NCI-H82 treated with DMSO at 0.1 percent for 48 hours (cell line): ENCODE results near the gene KIF22.

ENCODE experiments used
- DNase-seq: peaks from one replicate; lab custom pipeline; 2025; ENCODE audit not compliant: unreplicated experiment; lab: John Stamatoyannopoulos, UW

The KIF22 gene

DNA sequence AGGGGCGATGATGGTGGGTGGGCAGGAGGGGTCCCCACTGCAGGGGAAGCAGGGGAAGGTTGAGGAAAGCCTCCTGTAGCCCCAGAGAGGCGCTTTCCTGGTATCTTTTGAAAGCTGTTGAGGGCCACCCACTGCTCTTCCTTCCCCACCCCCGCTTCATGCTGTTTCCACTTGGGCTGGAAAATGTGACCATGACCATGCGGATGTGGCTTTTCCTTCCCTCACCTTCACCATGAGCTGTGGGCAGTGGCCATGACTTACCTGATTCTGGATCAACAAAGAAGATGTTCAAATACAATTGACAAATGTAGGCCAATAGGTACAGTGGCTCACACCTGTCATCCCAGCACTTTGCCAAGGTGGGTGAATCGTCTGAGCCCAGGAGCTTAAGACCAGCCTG lies 43.5 kb downstream of the KIF22 start:
- DNase-seq, result no peak

DNA sequence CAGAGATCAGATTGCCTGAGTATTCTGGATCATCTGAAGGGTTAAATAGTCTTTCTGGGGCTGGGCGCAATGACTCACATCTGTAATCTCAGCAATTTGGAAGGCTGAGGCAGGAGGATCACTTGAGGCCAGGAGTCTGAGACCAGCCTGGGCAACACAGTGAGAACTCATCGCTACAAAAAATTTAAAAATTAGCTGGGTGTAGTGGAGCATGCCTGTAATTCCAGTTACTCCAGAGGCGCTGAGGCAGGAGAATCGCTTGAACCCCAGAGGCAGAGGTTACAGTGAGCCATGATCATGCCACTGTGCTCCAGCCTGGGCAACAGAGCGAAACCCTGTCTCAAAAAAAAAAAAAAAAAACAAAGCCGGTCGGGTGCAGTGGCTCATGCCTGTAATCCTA lies 45.4 kb downstream of the KIF22 start:
- DNase-seq, result no peak

DNA sequence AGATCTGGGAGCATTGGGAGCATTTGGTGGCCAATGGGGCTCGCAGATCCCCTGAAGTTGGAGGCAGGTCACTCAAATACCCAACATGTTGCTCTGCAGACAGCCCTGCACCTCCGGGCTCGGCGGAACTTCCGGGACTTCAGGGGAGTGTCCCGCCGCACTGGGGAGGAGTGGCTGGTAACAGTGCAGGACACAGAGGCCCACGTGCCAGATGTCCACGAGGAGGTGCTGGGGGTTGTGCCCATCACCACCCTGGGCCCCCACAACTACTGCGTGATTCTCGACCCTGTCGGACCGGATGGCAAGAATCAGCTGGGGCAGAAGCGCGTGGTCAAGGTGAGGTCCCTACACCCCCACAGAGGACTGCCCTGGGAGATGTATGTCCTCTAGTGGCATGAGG lies 46.1 kb downstream of the KIF22 start:
- DNase-seq, result no peak

DNA sequence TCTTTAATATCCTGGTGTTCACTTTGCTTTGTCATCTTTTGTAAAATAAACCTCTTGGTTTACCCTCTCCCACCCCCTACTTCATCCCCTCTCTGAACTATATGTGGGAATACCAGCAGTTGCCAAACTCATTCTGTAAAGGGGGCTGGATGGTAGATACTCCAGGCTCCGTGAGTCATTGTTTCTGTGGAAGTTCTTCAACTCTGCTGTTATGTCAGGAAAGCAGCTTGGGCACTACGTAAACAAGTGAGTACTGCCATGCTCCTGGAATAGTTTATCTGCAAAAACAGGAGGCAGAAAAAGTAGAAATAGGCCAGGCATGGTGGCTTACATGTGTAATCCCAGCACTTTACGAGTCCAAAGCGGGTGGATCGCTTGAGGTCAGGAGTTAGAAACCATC lies 47.3 kb downstream of the KIF22 start:
- DNase-seq, result no peak

- DNase-seq, result no peak
Observed at GRCh38 chr16:29839822-29840221, 49.3 kb downstream of the KIF22 start.

DNA sequence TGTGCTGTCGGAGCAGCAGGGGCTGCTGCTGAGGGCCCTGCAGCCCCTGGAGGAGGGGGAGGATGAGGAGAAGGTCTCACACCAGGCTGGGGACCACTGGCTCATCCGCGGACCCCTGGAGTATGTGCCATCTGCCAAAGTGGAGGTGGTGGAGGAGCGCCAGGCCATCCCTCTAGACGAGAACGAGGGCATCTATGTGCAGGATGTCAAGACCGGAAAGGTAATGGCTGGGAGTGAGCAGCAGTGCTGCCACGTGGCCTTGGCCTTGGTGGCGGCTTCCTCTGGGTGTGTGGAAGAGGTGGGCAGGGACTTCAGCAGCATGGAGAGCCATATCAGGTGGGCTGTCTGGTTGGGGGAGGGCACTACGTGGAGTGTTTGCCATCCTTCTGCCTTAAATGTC lies 49.7 kb downstream of the KIF22 start:
- no peak for DNase-seq

DNA sequence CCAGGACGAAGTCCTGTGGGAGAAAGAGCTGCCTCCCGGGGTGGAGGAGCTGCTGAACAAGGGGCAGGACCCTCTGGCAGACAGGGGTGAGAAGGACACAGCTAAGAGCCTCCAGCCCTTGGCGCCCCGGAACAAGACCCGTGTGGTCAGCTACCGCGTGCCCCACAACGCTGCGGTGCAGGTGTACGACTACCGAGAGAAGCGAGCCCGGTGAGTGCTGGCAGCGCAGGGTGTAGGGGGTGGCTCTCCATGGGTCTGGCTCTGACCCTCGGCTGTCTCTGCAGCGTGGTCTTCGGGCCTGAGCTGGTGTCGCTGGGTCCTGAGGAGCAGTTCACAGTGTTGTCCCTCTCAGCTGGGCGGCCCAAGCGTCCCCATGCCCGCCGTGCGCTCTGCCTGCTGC lies 51.1 kb downstream of the KIF22 start:
- DNase-seq, result no peak

DNA sequence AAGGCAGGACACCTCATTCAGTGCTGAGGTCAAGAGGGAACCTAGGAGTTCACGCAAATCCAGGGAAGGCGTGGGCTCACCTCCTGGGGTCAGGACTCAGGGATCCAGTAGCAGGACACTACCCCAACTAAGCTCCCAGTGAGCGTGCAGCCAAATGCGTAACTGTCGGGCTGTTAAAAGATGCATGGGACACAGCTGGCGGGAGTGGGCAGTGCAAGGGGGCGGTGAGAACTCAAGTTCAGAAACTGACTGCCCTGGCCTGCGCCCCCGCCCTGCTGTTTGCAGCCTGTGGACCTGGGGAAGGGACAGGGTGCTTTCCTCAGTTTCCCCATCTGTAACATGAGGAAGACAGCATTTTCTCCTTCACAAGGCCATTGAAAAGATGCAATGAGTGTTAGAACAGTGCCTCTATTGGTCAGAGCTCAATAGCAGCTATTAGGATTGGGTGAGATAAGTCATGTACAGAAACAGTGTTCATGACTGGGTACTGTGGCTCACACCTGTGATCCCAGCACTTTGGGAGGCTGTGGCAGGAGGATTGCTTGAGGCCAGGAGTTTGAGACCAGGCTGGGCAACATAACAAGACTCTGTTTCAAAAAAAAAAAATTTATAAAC lies 52.3 kb downstream of the KIF22 start:
- DNase-seq, result no peak

- no peak for DNase-seq
Observed at GRCh38 chr16:29843931-29844330, 53.4 kb downstream of the KIF22 start.

- DNase-seq, result no peak
Observed at GRCh38 chr16:29844575-29845331, 54.2 kb downstream of the KIF22 start.

DNA sequence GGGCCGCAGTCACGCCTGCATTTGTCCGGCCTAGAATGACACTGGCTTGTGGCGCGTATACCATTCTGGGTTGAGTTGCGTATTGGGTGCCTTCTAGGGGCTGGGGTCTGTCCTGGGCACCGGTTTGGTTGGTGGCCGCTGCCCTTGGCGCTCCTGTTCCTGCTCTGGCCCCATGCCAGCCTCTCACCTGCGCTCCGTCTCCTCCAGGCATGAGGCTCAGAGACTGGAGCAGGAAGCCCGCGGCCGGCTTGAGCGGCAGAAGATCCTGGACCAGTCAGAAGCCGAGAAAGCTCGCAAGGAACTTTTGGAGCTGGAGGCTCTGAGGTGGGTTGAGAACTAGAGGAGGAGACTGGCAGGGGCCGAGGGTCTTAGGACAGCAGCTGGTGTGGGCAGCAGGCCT lies 55.1 kb downstream of the KIF22 start:
- DNase-seq, result no peak

- DNase-seq, result no peak
Observed at GRCh38 chr16:29848420-29849297, 58.1 kb downstream of the KIF22 start.

- no peak for DNase-seq
Observed at GRCh38 chr16:29849505-29849904, 59.0 kb downstream of the KIF22 start.

DNA sequence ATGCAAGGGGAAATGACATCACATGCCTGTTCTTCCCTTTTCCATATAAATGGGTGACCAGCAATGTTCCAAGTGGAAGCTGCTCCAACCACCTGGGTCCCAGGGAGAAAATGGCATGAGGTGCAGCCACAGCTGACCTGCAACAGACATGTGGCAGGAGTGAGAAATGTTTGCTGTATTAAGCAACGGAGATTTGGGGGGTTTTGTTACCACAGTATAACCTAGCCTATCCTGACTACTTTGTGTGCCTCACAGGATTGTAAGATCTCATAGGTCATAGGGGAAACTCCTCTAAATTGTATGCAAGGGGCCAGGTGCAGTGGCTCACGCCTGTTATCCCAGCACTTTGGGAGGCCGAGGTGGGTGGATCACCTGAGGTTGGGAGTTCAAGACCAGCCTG lies 60.4 kb downstream of the KIF22 start:
- DNase-seq, result no peak

DNA sequence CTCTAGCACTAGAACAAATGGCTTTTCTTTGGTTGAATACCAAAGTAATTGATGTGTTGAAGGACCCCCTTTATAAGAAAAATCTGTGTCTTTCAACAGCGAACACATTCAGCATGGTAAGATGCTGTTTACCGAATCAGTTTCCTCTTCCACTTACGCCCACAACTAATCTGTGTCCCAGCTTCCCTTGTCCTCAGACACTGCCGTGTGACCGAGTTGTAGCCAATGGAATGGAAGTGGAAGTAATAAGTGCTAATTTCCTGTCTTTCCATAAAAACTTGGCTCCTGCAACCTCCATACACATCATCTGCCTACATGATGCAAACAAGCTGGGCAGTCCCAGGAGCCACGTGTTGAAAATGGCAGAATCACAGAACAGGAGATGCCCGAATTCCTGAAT lies 62.1 kb downstream of the KIF22 start:
- no peak for DNase-seq

GRCh38 chr16:29854520-29855100 lies 64.1 kb downstream of the KIF22 start:
- no peak for DNase-seq
